T-cell (primary cell): ENCODE measurements around the gene FRMD6. TPM values are rescaled to one million over a fixed set of nuclear protein-coding genes. Genes with fewer than 3 reads are reported as not detected.
"Not testable (repeated sequence)": the region's sequence is repeated elsewhere in the genome, so short reads cannot be mapped to it uniquely, and the experiment has no call there.

Experiments
- ATAC-seq, 4 experiments: fragments of 200-7000 bp in 3 of 4; fragments of 150-1000 bp in 1 of 4; cut with Tn5 transposase; replicated peaks in 1 of 4; 1 replicate in 3 of 4; 2 replicates in 1 of 4; pipeline ENCODE4 v1.10.0; 2021; ENCODE audit warnings: moderate library complexity in 3 of 4, mild to moderate bottlenecking in 2 of 4, moderate number of reproducible peaks in 1 of 4
- CTCF ChIA-PET, 2 donors: fragments of 300-600 bp; sonication (Branson Sonifier 250); formaldehyde crosslinking; loops; one replicate each; lab custom pipeline; 2022; ENCODE audit warnings: antibody characterized with exemption in 2 of 2; lab: Charles Lee
- POLR2A ChIA-PET, 2 donors: fragments of 300-600 bp; sonication (Branson Sonifier 250); formaldehyde crosslinking; loops; one replicate each; lab custom pipeline; 2022; ENCODE audit warnings: antibody characterized with exemption in 2 of 2; lab: Charles Lee
- DNase-seq, 35 experiments: peaks; one replicate each; pipeline versions ENCODE4 v3.0.0 to v3.0.0-alpha.2; 2013 to 2023
- H3K27ac ChIP-seq: one replicate; pipeline ENCODE4 v1.5.1; 2013; ENCODE audit warnings: low read length
- H3K27me3 ChIP-seq, 2 experiments: replicated peaks in 1 of 2; 1 replicate in 1 of 2; 2 replicates in 1 of 2; pipeline versions ENCODE4 v1.6.1 to v1.7.0; 2013; ENCODE audit warnings: low read length in 1 of 2, mixed read lengths in 1 of 2; ENCODE audit not compliant: control insufficient read depth in 2 of 2, insufficient read depth in 2 of 2; ENCODE audit errors: extremely low read depth in 1 of 2
- H3K36me3 ChIP-seq, 2 donors: 1 replicate in 1 of 2; 2 replicates in 1 of 2; pipeline versions ENCODE4 v1.6.1 to v1.7.0; 2013; ENCODE audit warnings: low read length in 1 of 2; ENCODE audit not compliant: control insufficient read depth in 2 of 2, insufficient read depth in 1 of 2; ENCODE audit errors: extremely low read depth in 1 of 2
- H3K4me1 ChIP-seq, 2 experiments: 1 replicate in 1 of 2; 2 replicates in 1 of 2; pipeline versions ENCODE4 v1.6.1 to v1.7.0; 2013; ENCODE audit warnings: low read length in 2 of 2, mixed read lengths in 1 of 2; ENCODE audit not compliant: insufficient read depth in 2 of 2, control insufficient read depth in 1 of 2; ENCODE audit errors: extremely low read depth in 1 of 2
- H3K4me3 ChIP-seq, 2 donors: 1 replicate in 1 of 2; 2 replicates in 1 of 2; pipeline versions ENCODE4 v1.5.1 to v1.7.0; 2013; ENCODE audit warnings: mild to moderate bottlenecking in 2 of 2, low read length in 1 of 2, moderate library complexity in 1 of 2; ENCODE audit not compliant: control insufficient read depth in 1 of 2; ENCODE audit errors: extremely low read depth in 1 of 2
- H3K9me3 ChIP-seq: 2 replicates; pipeline ENCODE4 v1.7.0; 2013
- H3K27ac Mint-ChIP-seq, 2 donors: one replicate each; pipeline ENCODE4 v1.8.0; 2020 to 2021; ENCODE audit warnings: mild to moderate bottlenecking in 2 of 2, mixed read lengths in 2 of 2
- H3K27me3 Mint-ChIP-seq, 2 donors: one replicate each; pipeline ENCODE4 v1.8.0; 2021 to 2022; ENCODE audit warnings: mixed read lengths in 2 of 2
- H3K36me3 Mint-ChIP-seq: one replicate; pipeline ENCODE4 v1.8.0; 2021; ENCODE audit warnings: mixed read lengths
- H3K4me1 Mint-ChIP-seq, 3 donors: one replicate each; pipeline ENCODE4 v1.8.0; 2020 to 2022; ENCODE audit warnings: mixed read lengths in 3 of 3, mild to moderate bottlenecking in 1 of 3
- H3K4me3 Mint-ChIP-seq, 3 donors: one replicate each; pipeline ENCODE4 v1.8.0; 2020 to 2022; ENCODE audit warnings: mild to moderate bottlenecking in 3 of 3, mixed read lengths in 3 of 3, moderate library complexity in 3 of 3
- H3K9me3 Mint-ChIP-seq, 3 donors: one replicate each; pipeline ENCODE4 v1.8.0; 2020 to 2022; ENCODE audit warnings: mixed read lengths in 3 of 3
- WGBS: methylation state at CpG from one replicate; pipeline ENCODE4 v1.1.5; 2013; ENCODE audit warnings: missing lambda C conversion rate; ENCODE audit not compliant: insufficient coverage; 5-methylcytosine and 5-hydroxymethylcytosine counted together
- total RNA-seq, 35 experiments: library from RNA in 6 of 35; stranded (reverse) in 6 of 35; fragments of 120-200 nt in 1 of 35; gene quantifications; one replicate each; pipeline versions ENCODE4 v1.2.1 to v1.2.4 and lab custom pipeline; 2013 to 2026

The FRMD6 gene
- total RNA-seq, 5 donors from 2014 or later (not counting 1 experiment from before 2014, with no cell fraction given), result 0.86 to 1.9 (median 1.5) TPM

- WGBS, result no CpG with 5 or more reads among the region's 2 CpGs
- ATAC-seq, H3K4me1 ChIP-seq, H3K4me3 Mint-ChIP-seq, H3K27ac Mint-ChIP-seq, H3K36me3 ChIP-seq, H3K4me3 ChIP-seq, DNase-seq, H3K27ac ChIP-seq, H3K36me3 Mint-ChIP-seq, CTCF ChIA-PET, H3K4me1 Mint-ChIP-seq, POLR2A ChIA-PET, H3K9me3 Mint-ChIP-seq, H3K9me3 ChIP-seq: not testable (repeated sequence)
- peaks cover 29 to 33% of the 10 kb centered on the region in 2 donors for H3K27me3 Mint-ChIP-seq
- peaks cover 0 to 14% of the 10 kb centered on the region in 2 experiments for H3K27me3 ChIP-seq
These were observed 18.4 kb upstream of the FRMD6 start for GRCh38 chr14:51633298-51633697.

DNA sequence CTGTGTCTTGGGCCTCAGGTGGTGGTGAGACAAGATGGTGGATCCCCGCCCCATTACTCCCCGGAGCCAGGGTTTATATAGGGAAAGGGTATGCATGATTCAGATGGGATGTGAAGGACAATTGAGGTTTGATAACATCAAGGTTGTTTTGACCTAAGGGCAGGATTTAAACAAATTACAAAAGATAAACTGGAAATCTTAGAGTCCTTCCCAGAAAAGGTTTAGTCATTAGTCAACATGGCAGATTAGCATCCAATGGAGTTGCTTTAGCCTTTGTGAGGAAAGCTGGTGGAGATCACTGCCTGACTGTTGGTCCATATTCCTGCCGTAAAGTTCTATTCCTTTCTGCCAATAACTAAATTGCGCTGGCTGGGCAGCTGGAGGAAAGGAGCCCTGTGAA, 15.6 kb upstream of the FRMD6 start:
- Histone ChIP-seq H3K4me1 (no peaks in the 10 kb centered on the region), H3K27me3 (peaks cover 0 to 17% of the 10 kb centered on the region in 2 experiments), H3K36me3 (no peaks in the 10 kb centered on the region), H3K4me3 (no peak overlapping the region), H3K9me3 (no peaks in the 10 kb centered on the region), H3K27ac (no peak overlapping the region)
- Mint-ChIP-seq H3K4me1 (no peaks in the 10 kb centered on the region), H3K9me3 (no peaks in the 10 kb centered on the region), H3K27ac (no peak overlapping the region), H3K36me3 (no peaks in the 10 kb centered on the region), H3K4me3 (no peak overlapping the region), H3K27me3 (peaks cover 29 to 33% of the 10 kb centered on the region in 2 donors)
- 100% methylated on average over 2 of the region's 4 CpGs for WGBS
- no peak for DNase-seq
- ChIA-PET CTCF (no interaction called here), POLR2A (no interaction called here)
- no peak for ATAC-seq

GRCh38 chr14:51638071-51638944, 13.4 kb upstream of the FRMD6 start:
- DNase-seq (no peak), ATAC-seq (no peak)
- H3K36me3 ChIP-seq, result no peaks in the 10 kb centered on the region
- Mint-ChIP-seq H3K27me3 (peaks cover 18 to 21% of the 10 kb centered on the region in 2 donors), H3K4me3 (no peak overlapping the region), H3K27ac (no peak overlapping the region), H3K4me1 (no peaks in the 10 kb centered on the region), H3K36me3 (no peaks in the 10 kb centered on the region), H3K9me3 (no peaks in the 10 kb centered on the region)
- no peaks in the 10 kb centered on the region for H3K9me3 ChIP-seq
- no peaks in the 10 kb centered on the region for H3K4me1 ChIP-seq
- H3K27me3 ChIP-seq, result peaks cover 0 to 15% of the 10 kb centered on the region in 2 experiments
- WGBS, result 88% methylated on average over 1 of the region's 7 CpGs
- ChIA-PET CTCF (interaction anchor here (0.5 to 0.6 kb wide), 3 partner anchors 39 to 496 kb away, joined by 3 to 5 read pairs (median 3); partner anchors contain the start of gene GNG2 (in 1 of the 2)), POLR2A (interaction anchor here in 1 of 2 donors (0.6 kb wide), 2 partner anchors 19 to 1187 kb away, joined by 3 read pairs; no protein-coding TSS in a partner anchor)
- no peak overlapping the region for H3K27ac ChIP-seq
- no peak overlapping the region for H3K4me3 ChIP-seq

DNA sequence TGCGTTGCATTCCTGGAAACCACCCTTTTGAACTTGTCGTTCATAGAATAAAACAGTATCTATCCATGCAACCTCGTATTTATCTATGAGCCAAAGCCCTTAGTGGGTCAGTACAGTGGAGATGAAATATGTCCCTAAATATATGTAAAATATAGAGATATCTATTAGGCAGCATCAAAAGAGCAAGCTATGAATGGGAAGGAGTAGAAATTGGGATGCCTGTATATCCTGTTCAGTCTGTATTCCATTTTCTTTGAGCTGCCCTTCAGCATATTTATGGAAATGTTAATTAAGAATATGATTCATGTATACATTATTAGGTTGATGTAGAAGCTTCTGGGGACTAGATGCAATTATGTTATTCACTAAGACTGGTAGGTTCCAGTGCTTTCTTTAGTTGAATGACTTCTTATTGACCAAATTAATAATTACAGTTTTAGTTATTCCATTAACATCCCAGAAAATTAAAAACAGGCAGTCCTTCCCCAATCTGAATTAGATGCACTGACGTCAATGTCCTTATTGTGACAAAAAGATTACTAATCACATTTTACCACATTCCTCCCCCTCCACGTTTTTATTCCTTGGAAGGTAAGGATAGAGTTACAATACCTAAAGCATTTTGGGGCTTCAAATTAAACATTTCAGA, 11.9 kb upstream of the FRMD6 start:
- H3K27me3 ChIP-seq, result peaks cover 0 to 12% of the 10 kb centered on the region in 2 experiments
- DNase-seq, result no peak
- H3K36me3 Mint-ChIP-seq, result no peaks in the 10 kb centered on the region
- no peak for ATAC-seq
- H3K4me3 Mint-ChIP-seq, result no peak overlapping the region
- H3K27ac Mint-ChIP-seq, result no peak overlapping the region
- H3K4me3 ChIP-seq, result no peak overlapping the region
- peaks cover 15 to 16% of the 10 kb centered on the region in 2 donors for H3K27me3 Mint-ChIP-seq
- no peaks in the 10 kb centered on the region for H3K9me3 ChIP-seq
- CTCF ChIA-PET, result interaction anchor here (0.5 to 0.6 kb wide), 2 partner anchors 13 to 518 kb away, joined by 3 read pairs; no protein-coding TSS in a partner anchor
- no CpG with 5 or more reads among the region's 5 CpGs for WGBS
- POLR2A ChIA-PET, result no interaction called here
- no peaks in the 10 kb centered on the region for H3K9me3 Mint-ChIP-seq
- no peaks in the 10 kb centered on the region for H3K4me1 Mint-ChIP-seq
- H3K27ac ChIP-seq, result no peak overlapping the region
- H3K4me1 ChIP-seq, result no peaks in the 10 kb centered on the region
- H3K36me3 ChIP-seq, result no peaks in the 10 kb centered on the region

- Histone ChIP-seq H3K4me3 (no peak overlapping the region), H3K27me3 (peaks cover 0 to 5% of the 10 kb centered on the region in 2 experiments), H3K27ac (no peak overlapping the region), H3K9me3 (no peaks in the 10 kb centered on the region), H3K36me3 (no peaks in the 10 kb centered on the region), H3K4me1 (no peaks in the 10 kb centered on the region)
- CTCF ChIA-PET, result no interaction called here
- WGBS, result 78% methylated on average over 3 of the region's 3 CpGs
- Mint-ChIP-seq H3K4me3 (no peak overlapping the region), H3K4me1 (no peaks in the 10 kb centered on the region), H3K36me3 (no peaks in the 10 kb centered on the region), H3K27ac (no peak overlapping the region), H3K27me3 (peaks cover 2% of the 10 kb centered on the region in 2 donors), H3K9me3 (no peaks in the 10 kb centered on the region)
- POLR2A ChIA-PET, result no interaction called here
- DNase-seq, result no peak
- ATAC-seq, result no peak
These were observed 8.6 kb upstream of the FRMD6 start for GRCh38 chr14:51643140-51643539.

DNA sequence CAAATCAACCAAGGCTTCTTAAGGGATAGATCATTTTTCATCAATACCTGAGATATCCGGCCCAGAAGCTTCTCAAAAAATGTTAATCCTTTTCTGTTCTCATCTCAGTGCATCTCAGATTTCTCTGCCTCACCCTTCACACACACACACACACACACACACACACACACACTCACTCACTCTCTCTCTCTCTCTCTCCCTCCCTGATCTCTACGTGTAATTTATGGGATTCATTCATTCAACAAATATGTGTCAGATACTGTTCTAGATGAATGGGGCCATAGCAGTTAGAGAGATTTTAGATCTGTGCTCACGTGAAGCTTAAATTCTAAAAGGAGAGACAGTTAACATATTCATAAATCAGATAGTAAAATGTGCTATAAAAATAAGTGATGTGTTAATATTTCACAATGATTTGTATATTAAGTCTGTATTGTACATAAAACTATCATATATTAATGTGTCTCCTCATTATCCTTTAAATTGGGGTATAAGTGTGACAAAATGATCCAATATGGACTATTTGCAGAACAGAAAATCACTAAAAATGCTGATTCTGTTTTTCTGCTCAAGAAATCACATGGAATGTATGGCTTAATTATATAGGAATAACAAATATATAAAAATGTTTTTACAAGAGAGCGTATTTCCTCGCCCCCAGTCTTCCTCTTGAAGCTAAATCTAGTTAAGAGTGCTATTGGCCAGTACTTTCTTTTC, 7.3 kb upstream of the FRMD6 start:
- Histone ChIP-seq H3K27ac (no peak overlapping the region), H3K36me3 (no peaks in the 10 kb centered on the region), H3K4me3 (no peak overlapping the region), H3K9me3 (no peaks in the 10 kb centered on the region), H3K27me3 (peaks cover 0 to 2% of the 10 kb centered on the region in 2 experiments), H3K4me1 (no peaks in the 10 kb centered on the region)
- Mint-ChIP-seq H3K27me3 (peaks cover 0 to 2% of the 10 kb centered on the region in 2 donors), H3K9me3 (no peaks in the 10 kb centered on the region), H3K36me3 (no peaks in the 10 kb centered on the region), H3K4me3 (no peak overlapping the region), H3K4me1 (no peaks in the 10 kb centered on the region), H3K27ac (no peak overlapping the region)
- DNase-seq (no peak), ATAC-seq (no peak)
- POLR2A ChIA-PET, result interaction anchor here in 1 of 2 donors (0.7 kb wide), 1 partner anchor 1171 kb away, joined by 9 read pairs; no protein-coding TSS in a partner anchor
- no CpG with 5 or more reads among the region's 5 CpGs for WGBS
- CTCF ChIA-PET, result no interaction called here
